H1 (cell line): ENCODE measurements around the gene WDR4. TPM values are rescaled to one million over a fixed set of nuclear protein-coding genes. Genes with fewer than 3 reads are reported as not detected.
A peak's percentile ranks its signal among the peaks of the same experiment; 100 is the strongest.

Experiments used
- CTCF ChIA-PET: fragments of 300-600 bp; sonication (Branson Sonifier 250); formaldehyde crosslinking; loops from one replicate; lab custom pipeline; 2021; ENCODE audit not compliant: partially characterized antibody; lab: Charles Lee
- POLR2A ChIA-PET: fragments of 300-600 bp; sonication (Branson Sonifier 250); formaldehyde crosslinking; loops from one replicate; lab custom pipeline; 2021; ENCODE audit warnings: inconsistent platforms; ENCODE audit not compliant: partially characterized antibody; lab: Charles Lee
- DNase-seq, 2 experiments: peaks; one replicate each; pipeline versions ENCODE4 v3.0.0 to v3.0.0-alpha.2; 2010 to 2022; ENCODE audit warnings: low spot score in 2 of 2, low read depth in 1 of 2, mixed read lengths in 1 of 2
- FAIRE-seq: peaks from 2 replicates; lab custom pipeline; 2011; peaks lifted over from hg19 to GRCh38; lab: Jason Lieb, UNC
- H2AFZ ChIP-seq: 2 replicates; pipeline ENCODE4 v1.8.1; 2012; ENCODE audit warnings: low read length, inconsistent platforms
- H2AK5ac ChIP-seq: 2 replicates; pipeline ENCODE4 v1.6.1; 2013; ENCODE audit warnings: low read depth, low read length
- H2BK120ac ChIP-seq: replicated peaks from 2 replicates; pipeline ENCODE3; 2013; ENCODE audit warnings: low read depth, low read length, inconsistent platforms
- H2BK12ac ChIP-seq: 2 replicates; pipeline ENCODE4 v1.6.1; 2013; ENCODE audit warnings: low read depth, low read length
- H2BK15ac ChIP-seq: 2 replicates; pipeline ENCODE4 v1.6.1; 2013; ENCODE audit warnings: low read length
- H2BK20ac ChIP-seq: 2 replicates; pipeline ENCODE4 v1.6.1; 2013; ENCODE audit warnings: low read length
- H2BK5ac ChIP-seq: 2 replicates; pipeline ENCODE4 v1.6.1; 2013; ENCODE audit warnings: low read depth, low read length
- H3K14ac ChIP-seq: 2 replicates; pipeline ENCODE4 v1.6.1; 2013; ENCODE audit warnings: inconsistent platforms; ENCODE audit not compliant: insufficient read length
- H3K18ac ChIP-seq: 2 replicates; pipeline ENCODE4 v1.6.1; 2013; ENCODE audit warnings: low read length; ENCODE audit errors: extremely low read depth
- H3K23ac ChIP-seq: 2 replicates; pipeline ENCODE4 v1.6.1; 2013; ENCODE audit warnings: inconsistent platforms; ENCODE audit not compliant: insufficient read length
- H3K23me2 ChIP-seq: 2 replicates; pipeline ENCODE4 v1.6.1; 2013; ENCODE audit warnings: low read depth, low read length
- H3K27ac ChIP-seq: 2 replicates; pipeline ENCODE4 v1.6.1; 2011; ENCODE audit warnings: low read depth, low read length, inconsistent platforms
- H3K27me3 ChIP-seq, 4 experiments: replicated peaks in 1 of 4; 1 replicate in 1 of 4; 2 replicates in 3 of 4; pipeline versions ENCODE4 v1.6.1 to v1.8.1; 2011 to 2013; ENCODE audit warnings: low read length in 3 of 4, mild to moderate bottlenecking in 3 of 4, inconsistent platforms in 2 of 4, mixed read lengths in 2 of 4, moderate library complexity in 1 of 4; ENCODE audit not compliant: control insufficient read depth in 3 of 4, insufficient read depth in 3 of 4; ENCODE audit errors: extremely low read depth in 1 of 4
- H3K36me3 ChIP-seq, 4 experiments: 2 replicates each; pipeline versions ENCODE4 v1.6.1 to v1.8.1; 2011 to 2013; ENCODE audit warnings: mild to moderate bottlenecking in 4 of 4, low read length in 3 of 4, moderate library complexity in 2 of 4, control low read depth in 1 of 4, inconsistent platforms in 1 of 4; ENCODE audit not compliant: insufficient read depth in 4 of 4, control insufficient read depth in 2 of 4
- H3K4ac ChIP-seq: replicated peaks from 2 replicates; pipeline ENCODE3; 2013; ENCODE audit warnings: low read length, low read depth, mixed read lengths, inconsistent platforms; ENCODE audit not compliant: insufficient read length
- H3K4me1 ChIP-seq, 4 experiments: replicated peaks in 1 of 4; 1 replicate in 1 of 4; 2 replicates in 3 of 4; pipeline versions ENCODE4 v1.6.1 to v1.8.1; 2011 to 2013; ENCODE audit warnings: low read length in 3 of 4, inconsistent platforms in 2 of 4, mixed read lengths in 1 of 4; ENCODE audit not compliant: insufficient read depth in 4 of 4, control insufficient read depth in 3 of 4
- H3K4me2 ChIP-seq, 2 experiments: 2 replicates each; pipeline versions ENCODE4 v1.6.1 to v1.8.1; 2011 to 2013; ENCODE audit warnings: low read depth in 2 of 2, low read length in 2 of 2, control low read depth in 1 of 2, inconsistent platforms in 1 of 2, mild to moderate bottlenecking in 1 of 2; ENCODE audit not compliant: insufficient read depth in 1 of 2
- H3K4me3 ChIP-seq, 4 experiments: fragments of 200-600, 300-600 bp in 1 of 4; sonication (generic), shearing (Covaris generic), sonication (Bioruptor Twin) in 1 of 4; 2 replicates each; pipeline versions ENCODE4 v1.5.1 to v1.8.1; 2011 to 2016; ENCODE audit warnings: low read length in 4 of 4, low read depth in 3 of 4, control low read depth in 2 of 4, inconsistent platforms in 2 of 4, mild to moderate bottlenecking in 2 of 4, mixed read lengths in 1 of 4, moderate library complexity in 1 of 4; ENCODE audit not compliant: insufficient read depth in 2 of 4; ENCODE audit errors: extremely low read depth in 1 of 4
- H3K56ac ChIP-seq: replicated peaks from 2 replicates; pipeline ENCODE3; 2013; ENCODE audit warnings: low read depth, mild to moderate bottlenecking, mixed read lengths, low read length, inconsistent platforms; ENCODE audit not compliant: insufficient read length
- H3K79me1 ChIP-seq: 2 replicates; pipeline ENCODE4 v1.6.1; 2013; ENCODE audit warnings: low read depth, low read length, control low read depth
- H3K79me2 ChIP-seq, 2 experiments: 2 replicates each; pipeline versions ENCODE4 v1.6.1 to v1.8.1; 2012 to 2013; ENCODE audit warnings: low read length in 2 of 2, mild to moderate bottlenecking in 2 of 2, inconsistent platforms in 1 of 2; ENCODE audit not compliant: insufficient read depth in 2 of 2, control insufficient read depth in 1 of 2
- H3K9ac ChIP-seq, 4 experiments: replicated peaks in 1 of 4; 1 replicate in 1 of 4; 2 replicates in 3 of 4; pipeline versions ENCODE4 v1.6.1 to v1.8.1; 2011 to 2013; ENCODE audit warnings: low read depth in 3 of 4, low read length in 3 of 4, control low read depth in 2 of 4, mild to moderate bottlenecking in 2 of 4, moderate library complexity in 2 of 4, inconsistent platforms in 1 of 4; ENCODE audit errors: extremely low read depth in 1 of 4
- H3K9me3 ChIP-seq, 2 experiments: 2 replicates each; pipeline versions ENCODE4 v1.6.1 to v1.8.1; 2012 to 2013; ENCODE audit warnings: mild to moderate bottlenecking in 2 of 2, moderate library complexity in 2 of 2, control low read depth in 1 of 2, inconsistent platforms in 1 of 2, low read depth in 1 of 2, low read length in 1 of 2, mixed read lengths in 1 of 2; ENCODE audit not compliant: insufficient read depth in 2 of 2
- H4K20me1 ChIP-seq, 2 experiments: replicated peaks in 1 of 2; 2 replicates each; pipeline versions ENCODE3 to v1.8.1; 2011 to 2013; ENCODE audit warnings: inconsistent platforms in 2 of 2, low read length in 2 of 2, mild to moderate bottlenecking in 1 of 2; ENCODE audit not compliant: insufficient read depth in 2 of 2, control insufficient read depth in 1 of 2
- H4K5ac ChIP-seq: 2 replicates; pipeline ENCODE4 v1.6.1; 2013; ENCODE audit warnings: low read length, low read depth, mixed read lengths, inconsistent platforms; ENCODE audit not compliant: insufficient read length
- H4K8ac ChIP-seq: 2 replicates; pipeline ENCODE4 v1.8.0; 2013; ENCODE audit warnings: mild to moderate bottlenecking, moderate library complexity, low read length, inconsistent platforms; ENCODE audit not compliant: insufficient read depth; ENCODE audit errors: extremely low read depth
- H4K91ac ChIP-seq: replicated peaks from 2 replicates; pipeline ENCODE3; 2013; ENCODE audit warnings: low read length, mixed read lengths, inconsistent platforms; ENCODE audit not compliant: insufficient read length
- CEBPB ChIP-seq: IDR thresholded peaks from 2 replicates; pipeline ENCODE4 v1.6.1; 2012; ENCODE audit warnings: low read depth, low read length
- EGR1 ChIP-seq: IDR thresholded peaks from 2 replicates; pipeline ENCODE4 v1.6.1; 2011; ENCODE audit warnings: low read depth, low read length, borderline replicate concordance
- HDAC6 ChIP-seq: IDR thresholded peaks from one replicate; pipeline ENCODE4 v1.7.1; 2012; ENCODE audit warnings: low read depth, mild to moderate bottlenecking, inconsistent platforms, low read length, moderate library complexity
- RXRA ChIP-seq: IDR thresholded peaks from 2 replicates; pipeline ENCODE4 v1.6.1; 2011; ENCODE audit warnings: low read depth, mild to moderate bottlenecking, low read length, moderate library complexity; ENCODE audit not compliant: insufficient read depth
- SRF ChIP-seq: IDR thresholded peaks from 2 replicates; pipeline ENCODE4 v1.6.1; 2011; ENCODE audit warnings: mild to moderate bottlenecking, low read depth, low read length, moderate library complexity
- WGBS, 2 experiments: shearing (Covaris generic) in 1 of 2; methylation state at CpG; one replicate each; pipeline versions ENCODE4 v1.1.6 to v1.1.7; 2013 to 2015; ENCODE audit warnings: low lambda C conversion rate in 2 of 2, mixed read lengths in 2 of 2, inconsistent platforms in 1 of 2, low coverage in 1 of 2, missing lambda C conversion rate in 1 of 2; ENCODE audit not compliant: insufficient replicate concordance in 2 of 2, insufficient coverage in 1 of 2, insufficient read length in 1 of 2; ENCODE audit errors: extremely low coverage in 1 of 2, missing lambda C conversion rate in 1 of 2; 5-methylcytosine and 5-hydroxymethylcytosine counted together
- polyA plus RNA-seq, 7 experiments: library from polyadenylated mRNA; depleted of rRNA in 3 of 7; stranded (reverse) in 5 of 7; unstranded in 2 of 7; fragments of >200 nt in 5 of 7; fragments of 200-250 nt in 2 of 7; gene quantifications; 1 replicate in 5 of 7; 2 replicates in 1 of 7; 4 replicates in 1 of 7; pipeline versions ENCODE4 v1.2.1 to v1.2.3, GENCODE V29; 2011 to 2013; ENCODE audit warnings: missing spikeins in 2 of 7, mixed read lengths in 2 of 7
- total RNA-seq: library from RNA; stranded (reverse); fragmentation: NEBNext Ultra II Directional; extraction: Animal tissue kit (Norgen Biotek cat#: 25700); gene quantifications from 2 replicates; pipeline ENCODE4 v1.2.1, GENCODE V29; 2021

WDR4 gene
- total and polyA plus RNA-seq, 2 of the 8 experiments (the other 6 are each of a cell fraction or from before 2014, with no cell fraction given) = 28.9 to 47.8 TPM

- Histone ChIP-seq H3K4me2 (no peak overlapping the region), H2AK5ac (no peak overlapping the region), H3K27ac (no peak overlapping the region), H3K23ac (no peak overlapping the region), H3K9ac (peak overlapping the region in 1 of 4 experiments; percentile 14; a peak in 1 of 7 replicates), H3K18ac (no peak overlapping the region), H3K27me3 (no peaks in the 10 kb centered on the region), H3K14ac (no peak overlapping the region), H3K4me3 (no peak overlapping the region), H3K36me3 (peaks cover 19 to 49% (median 39%) of the 10 kb centered on the region in 4 experiments), H4K8ac (no peak overlapping the region), H4K5ac (no peak overlapping the region), H3K4me1 (no peaks in the 10 kb centered on the region; a peak in 1 of 7 replicates), H2BK120ac (no peak overlapping the region), H3K79me2 (peaks cover 10 to 84% of the 10 kb centered on the region in 2 experiments; a peak in 3 of 4 replicates), H3K79me1 (peaks cover 30% of the 10 kb centered on the region), H4K20me1 (peaks cover 32 to 52% of the 10 kb centered on the region in 2 experiments), H4K91ac (no peak overlapping the region), H2BK20ac (no peak overlapping the region), H3K23me2 (0 out of 2 replicates have a peak, but pooled peaks cover 2% of the 10 kb centered on the region), H2AFZ (no peak overlapping the region), H3K56ac (no peak overlapping the region), H3K9me3 (no peaks in the 10 kb centered on the region), H3K4ac (no peak overlapping the region), H2BK5ac (peak overlapping the region; percentile 77; the same call in 1 of the 2 replicates), H2BK12ac (no peak overlapping the region), H2BK15ac (0 out of 2 replicates have a peak overlapping the region, but pooled peaks have one; percentile 25)
- no peak for TF ChIP-seq EGR1
- TF ChIP-seq SRF = no peak
- no peak for TF ChIP-seq RXRA
- TF ChIP-seq HDAC6 = no peak
- no peak for TF ChIP-seq CEBPB
- no peak for DNase-seq
- ChIA-PET POLR2A (interaction anchor here (0.5 to 2.5 kb wide), 2 partner anchors 13 to 26 kb away, joined by 3 to 23 read pairs; no protein-coding TSS in a partner anchor), CTCF (interaction anchor here (0.6 to 0.8 kb wide), 2 partner anchors 13 to 16 kb away, joined by 3 read pairs; no protein-coding TSS in a partner anchor)
- FAIRE-seq = no peak
- WGBS, 2 experiments = 89% methylated on average over 13 of the region's 13 CpGs; no CpG with 5 or more reads in 1 of the 2 experiments
Measured at GRCh38 chr21:42863504-42863870, 15.9 kb downstream of the WDR4 start.
